ENCODE measurements around the gene KLRD1.
"Not testable (repeated sequence)": the region's sequence is repeated elsewhere in the genome, so short reads cannot be mapped to it uniquely, and the experiment has no call there.

KLRD1 gene, protein sequence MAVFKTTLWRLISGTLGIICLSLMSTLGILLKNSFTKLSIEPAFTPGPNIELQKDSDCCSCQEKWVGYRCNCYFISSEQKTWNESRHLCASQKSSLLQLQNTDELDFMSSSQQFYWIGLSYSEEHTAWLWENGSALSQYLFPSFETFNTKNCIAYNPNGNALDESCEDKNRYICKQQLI

DNA sequence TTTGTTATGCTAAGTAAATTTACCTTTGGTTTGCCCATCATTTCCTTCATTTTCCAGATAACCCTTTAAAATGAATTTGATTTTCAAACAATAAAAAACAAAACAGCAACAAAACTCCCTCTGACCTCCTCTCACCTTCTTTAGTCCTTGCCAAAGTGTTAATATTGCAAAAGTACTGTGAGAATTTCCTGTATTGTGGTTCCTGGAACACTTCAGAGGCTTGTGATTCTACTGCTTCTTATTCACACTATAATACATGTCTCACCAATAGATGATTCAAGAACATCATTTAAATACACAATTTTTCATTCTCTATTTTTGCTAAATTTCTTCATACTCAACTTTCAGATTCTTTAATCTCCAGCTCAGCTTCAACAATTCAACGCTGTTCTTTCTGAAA lies at the start of gene KLRD1:
Gene KLRD1 (plus strand): TSS at position 241 of the 400 bp plus-strand sequence. CDS start 208 bp downstream, outside the sequence.
- no peak for DNase-seq

DNA sequence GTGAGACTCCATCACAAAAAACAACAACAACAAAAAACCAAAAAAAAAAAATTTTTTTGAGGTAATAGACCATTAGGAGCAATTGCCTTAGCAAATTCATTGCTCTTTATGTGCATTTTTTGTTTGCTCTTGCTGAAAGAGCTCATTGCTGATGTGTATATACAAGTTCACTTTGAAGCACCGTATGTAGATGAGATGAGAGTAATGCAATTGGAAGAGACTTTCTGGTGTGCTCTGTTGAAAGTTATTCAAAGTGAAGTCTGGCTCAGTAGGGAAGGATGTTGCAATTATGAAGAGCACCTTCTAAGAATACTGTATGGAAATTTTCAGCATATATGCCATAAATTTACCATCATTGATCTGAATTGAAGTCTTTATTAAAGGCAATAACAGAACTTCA lies 46.7 kb upstream of the KLRD1 start:
- DNase-seq, result no peak

DNA sequence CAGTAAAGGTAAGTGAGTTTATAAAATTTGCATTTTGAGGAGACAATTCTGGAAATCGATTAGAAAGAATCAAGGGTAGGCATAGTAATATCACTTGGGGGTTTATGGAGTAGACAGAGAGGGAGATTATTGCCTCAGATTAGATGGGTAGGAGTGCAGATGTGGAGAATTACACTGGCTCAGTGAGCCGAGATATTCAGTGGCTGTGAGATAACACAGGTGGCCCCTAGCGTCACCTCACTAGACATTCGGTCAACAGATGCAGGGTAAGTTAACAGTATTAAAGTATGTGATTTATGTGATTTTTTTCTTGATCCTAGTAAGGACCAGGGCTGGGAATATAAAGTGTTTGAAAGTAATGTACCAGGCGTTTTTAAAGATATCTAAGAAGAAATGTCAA lies 39.6 kb upstream of the KLRD1 start:
- DNase-seq, result no peak

DNA sequence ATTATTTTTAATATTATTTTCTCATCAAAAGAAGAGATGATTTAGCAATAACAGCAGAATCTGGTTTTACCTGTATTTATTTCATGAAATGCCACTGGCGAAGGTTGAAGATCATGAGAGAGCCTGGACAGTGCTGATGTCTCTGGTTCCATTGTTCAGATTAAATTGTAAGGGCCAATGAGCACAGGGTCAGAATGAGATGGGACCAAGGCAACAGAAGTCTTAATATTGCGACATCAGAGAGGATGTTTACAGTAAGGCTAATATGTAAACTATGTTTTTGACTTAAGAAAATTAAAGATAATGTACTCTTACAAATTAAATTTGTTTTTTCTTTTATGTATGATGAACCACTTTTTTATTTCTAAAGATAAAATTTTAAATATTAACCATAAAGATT lies 35.2 kb upstream of the KLRD1 start:
- no peak for DNase-seq

DNA sequence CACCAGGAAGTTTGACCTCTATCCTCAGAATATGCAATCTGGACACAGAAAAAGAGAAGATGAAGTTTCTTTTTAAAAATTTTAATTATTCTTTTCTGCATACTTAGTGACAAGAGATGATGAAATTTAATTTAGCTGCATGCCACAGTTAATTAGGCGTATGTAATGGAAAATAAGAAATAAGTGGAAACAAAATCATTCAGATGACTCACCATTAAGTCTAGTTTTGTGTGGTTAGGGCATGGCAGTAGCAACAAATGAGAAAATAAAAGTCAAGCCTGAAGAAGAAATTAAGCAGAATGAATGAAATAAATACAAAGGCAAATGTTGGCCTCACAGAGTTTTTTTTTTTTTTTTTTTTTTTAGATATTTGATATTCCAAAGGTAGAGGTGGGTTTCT lies 30.9 kb upstream of the KLRD1 start:
- no peak for DNase-seq

DNA sequence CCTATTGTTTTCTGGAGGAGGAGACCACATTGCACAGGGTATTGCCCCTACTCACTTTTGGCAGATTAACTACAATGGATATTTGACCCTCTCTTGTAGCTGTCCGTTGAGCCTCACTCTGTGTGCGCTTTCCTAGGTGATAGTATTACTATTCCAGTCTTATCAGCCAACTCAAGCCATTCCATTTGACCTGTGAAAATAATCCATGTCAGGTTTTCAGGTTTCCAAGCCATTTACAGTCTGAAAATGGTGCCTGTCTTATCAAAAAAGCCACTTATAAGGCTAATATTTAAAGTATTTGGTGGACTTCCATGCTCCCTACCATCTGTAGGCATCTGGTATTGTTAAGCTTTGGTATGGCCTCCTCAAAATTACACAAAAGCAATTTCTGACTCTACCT lies 29.6 kb upstream of the KLRD1 start:
- DNase-seq, result no peak

DNA sequence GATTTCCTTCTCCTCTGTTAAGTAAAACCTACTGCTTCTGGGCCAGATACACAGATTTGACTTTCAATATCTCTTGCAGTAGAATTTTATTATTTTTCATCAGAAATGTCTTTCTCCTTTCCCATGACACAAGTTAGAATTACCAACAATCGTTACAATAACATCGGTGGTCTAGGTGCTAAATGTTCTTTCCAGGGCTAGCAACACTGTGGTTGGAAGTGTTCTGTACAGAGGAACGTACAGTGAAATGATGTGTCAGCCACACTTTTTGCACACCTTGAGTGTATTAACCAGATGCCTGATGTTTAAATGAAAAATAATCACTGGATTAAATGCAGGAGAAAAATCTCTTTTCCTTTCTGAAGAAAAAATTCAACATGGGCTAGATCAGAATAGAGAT lies 27.7 kb upstream of the KLRD1 start:
- DNase-seq, result no peak

GRCh38 chr12:10283027-10283426 lies 24.6 kb upstream of the KLRD1 start:
- peak; percentile 7 for DNase-seq

DNA sequence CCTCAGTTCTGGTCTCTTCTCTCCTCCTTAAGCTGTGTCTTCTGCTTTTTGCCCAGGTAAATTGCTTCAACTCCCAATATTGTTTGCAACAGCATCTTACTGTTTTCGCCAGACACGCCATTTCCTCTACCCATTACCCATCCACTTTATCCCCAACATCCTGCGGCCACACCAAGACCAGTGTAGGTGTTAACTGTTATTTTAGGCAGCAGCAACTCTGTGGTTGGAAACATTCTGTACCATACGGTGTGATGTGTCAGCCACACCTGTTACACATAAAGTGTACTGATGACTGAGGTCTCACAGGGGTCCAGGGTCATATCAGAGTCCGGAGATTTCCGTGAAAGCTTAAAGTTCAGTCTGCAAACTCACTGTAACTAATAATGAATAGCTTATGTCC lies 21.8 kb upstream of the KLRD1 start:
- DNase-seq, result no peak

GRCh38 chr12:10289005-10289754 lies 18.5 kb upstream of the KLRD1 start:
- DNase-seq, result no peak

DNA sequence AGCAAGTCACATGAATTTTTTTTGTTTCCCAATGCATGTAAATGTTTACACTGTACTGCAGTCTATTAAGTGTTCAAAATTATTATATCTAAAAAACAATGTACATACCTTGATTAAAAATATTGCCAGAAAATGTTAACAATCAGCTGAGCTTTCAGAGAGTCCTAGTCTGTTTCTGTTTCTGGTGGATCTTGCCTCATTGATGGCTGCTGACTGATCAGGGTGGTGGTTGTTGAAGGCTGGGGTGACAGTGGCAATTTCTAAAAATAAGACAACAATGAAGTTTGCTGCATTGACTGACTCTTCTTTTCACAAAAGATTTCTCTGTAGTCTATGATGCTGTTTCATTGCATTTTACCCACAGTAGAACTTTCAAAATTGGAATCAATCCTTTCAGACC lies 16.6 kb upstream of the KLRD1 start:
- DNase-seq, result no peak

DNA sequence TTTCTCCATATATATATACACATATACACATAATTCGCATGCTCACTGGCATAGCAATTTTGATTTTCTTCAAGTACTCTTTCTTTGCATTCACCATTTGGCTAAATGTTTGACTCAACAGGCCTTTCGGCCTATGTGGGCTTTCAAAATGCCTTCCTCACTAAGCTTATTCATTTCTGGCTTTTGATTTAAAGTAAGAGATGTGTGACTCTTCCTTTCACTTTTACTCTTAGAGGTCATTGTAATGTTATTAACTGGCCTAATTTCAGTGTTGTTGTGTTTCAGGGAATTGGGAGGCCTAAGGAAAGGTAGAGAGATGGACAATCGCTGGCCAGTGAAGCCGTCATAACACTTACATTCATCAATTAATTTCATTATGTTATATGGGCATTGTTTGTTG lies 14.5 kb upstream of the KLRD1 start:
- no peak for DNase-seq

- no peak for DNase-seq
These were observed 14.0 kb upstream of the KLRD1 start for GRCh38 chr12:10293570-10294227.

DNA sequence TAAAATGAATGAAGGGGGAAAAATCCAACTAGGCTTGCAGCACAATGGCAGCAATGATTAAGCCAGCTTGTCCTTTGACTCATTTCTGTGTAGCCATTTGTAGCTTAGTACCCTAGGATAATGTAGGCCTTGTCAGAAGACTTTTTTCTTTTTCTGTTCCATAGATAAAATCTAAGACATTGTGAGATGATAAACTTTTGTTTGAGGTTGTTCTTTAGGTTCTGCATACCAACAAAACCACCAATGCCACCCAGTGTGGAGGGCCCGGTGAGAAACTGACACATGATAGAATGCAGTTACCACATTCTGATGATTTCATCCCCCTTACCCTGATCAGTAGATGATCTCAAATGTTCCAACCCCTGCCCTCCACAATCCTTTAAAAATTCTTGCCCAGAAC lies 6.6 kb upstream of the KLRD1 start:
- DNase-seq, result peak; percentile 18

DNA sequence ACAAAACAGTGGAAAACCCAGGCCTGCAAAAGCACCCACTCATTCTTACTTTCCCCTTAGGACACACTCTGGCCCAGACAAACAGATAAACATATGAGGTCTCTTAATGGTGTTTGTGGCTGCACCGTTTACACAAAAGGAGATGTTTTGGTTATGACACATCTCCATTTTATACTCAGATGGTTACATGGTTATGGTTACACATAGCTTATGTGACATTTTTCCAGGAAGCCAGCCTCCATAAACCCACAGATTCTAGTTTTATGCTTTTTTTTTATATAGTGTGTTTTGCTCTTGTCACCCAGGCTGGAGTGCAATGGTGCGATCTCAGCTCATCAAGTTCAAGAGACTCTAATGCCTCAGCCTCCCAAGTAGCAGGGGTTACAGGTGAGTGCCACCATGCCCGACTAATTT lies 3.5 kb upstream of the KLRD1 start:
- no peak for DNase-seq

DNA sequence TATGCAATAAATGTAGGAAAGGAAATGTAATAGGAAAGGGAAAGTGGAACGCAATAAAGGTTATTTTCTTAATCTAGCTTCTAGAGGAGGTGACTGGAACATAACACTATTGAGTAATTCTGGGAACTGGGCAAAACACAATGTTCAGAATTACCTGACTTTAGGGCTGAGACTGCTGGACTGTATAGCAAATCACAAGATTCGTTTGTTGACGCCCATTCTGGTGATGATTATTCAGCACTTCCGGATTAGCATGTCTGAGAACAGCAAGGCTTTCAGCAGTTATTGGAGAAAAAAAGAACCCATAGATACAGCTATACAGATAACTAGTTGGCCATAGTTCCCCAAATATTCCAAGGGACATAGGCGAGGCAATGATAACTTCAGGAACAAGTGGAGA lies 2.3 kb upstream of the KLRD1 start:
- no peak for DNase-seq

- no peak for DNase-seq
These were observed 3.5 kb downstream of the KLRD1 start for GRCh38 chr12:10310926-10311720.

DNA sequence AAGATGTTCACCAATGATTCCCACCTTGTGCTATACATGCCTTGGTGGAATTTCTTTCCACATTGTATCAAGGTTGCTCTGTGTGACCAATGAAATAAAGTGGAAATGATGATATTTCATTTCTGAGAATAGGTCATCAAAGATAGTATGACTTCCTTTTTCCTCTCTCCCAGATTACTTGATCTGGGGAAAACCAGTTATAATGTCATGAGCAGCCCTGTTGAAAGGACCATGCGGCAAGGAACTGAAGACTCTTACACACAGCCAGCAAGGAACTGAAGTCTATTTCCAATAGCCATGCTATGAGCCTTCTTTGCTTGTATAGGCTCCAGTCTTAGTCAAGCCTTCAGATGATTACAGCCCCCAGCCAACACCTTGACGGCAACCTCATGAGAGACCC lies 11.7 kb downstream of the KLRD1 start:
- no peak for DNase-seq

DNA sequence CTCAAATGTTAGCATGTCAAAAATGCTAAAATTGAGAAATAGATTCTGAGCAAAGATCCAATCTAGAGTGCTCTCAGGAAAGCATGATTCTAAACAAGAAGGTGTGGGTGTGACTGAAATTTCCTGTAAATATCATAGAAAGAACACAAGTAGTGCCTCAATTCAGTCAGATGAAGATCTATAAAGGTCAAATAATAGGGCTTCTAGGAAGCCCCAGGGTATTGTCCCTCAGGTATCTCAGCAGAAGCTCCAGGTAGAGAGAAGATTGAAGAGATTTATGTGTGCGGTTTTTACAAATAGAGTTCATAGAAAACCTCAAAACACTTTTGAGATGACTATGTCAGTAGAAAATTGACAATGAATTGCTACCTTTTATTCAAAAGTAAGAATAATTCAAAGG lies 13.0 kb downstream of the KLRD1 start:
- no peak for DNase-seq

GRCh38 chr12:10328691-10329090 lies 21.0 kb downstream of the KLRD1 start:
- not testable (repeated sequence) for DNase-seq

DNA sequence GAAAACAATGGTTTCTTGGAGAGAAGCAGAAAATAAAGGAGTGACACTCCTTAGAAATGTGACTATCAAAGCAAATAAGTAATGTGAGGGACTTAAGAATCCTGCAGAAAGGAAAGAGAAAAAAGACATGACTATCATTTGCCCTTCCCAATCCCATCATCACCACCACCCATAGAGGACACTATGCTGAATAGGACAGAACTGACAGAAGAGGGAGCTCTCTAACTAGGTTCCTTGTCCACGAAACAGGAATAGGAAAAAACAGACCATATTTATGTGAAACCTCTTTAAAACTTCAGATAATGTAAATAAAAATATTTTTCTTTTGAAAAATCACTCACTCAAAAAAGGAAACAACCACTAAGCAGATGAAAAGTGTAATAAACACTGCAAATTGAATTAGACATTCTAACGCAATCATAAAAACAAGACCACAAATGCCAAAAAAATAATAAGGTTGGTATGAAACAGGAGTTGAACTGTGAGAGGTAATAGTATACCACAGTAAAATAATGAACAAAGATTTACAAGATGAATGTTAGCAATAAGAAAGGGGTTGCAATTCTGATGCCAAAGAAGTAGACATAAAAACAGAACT lies 24.1 kb downstream of the KLRD1 start:
- DNase-seq, result peak; percentile 86

DNA sequence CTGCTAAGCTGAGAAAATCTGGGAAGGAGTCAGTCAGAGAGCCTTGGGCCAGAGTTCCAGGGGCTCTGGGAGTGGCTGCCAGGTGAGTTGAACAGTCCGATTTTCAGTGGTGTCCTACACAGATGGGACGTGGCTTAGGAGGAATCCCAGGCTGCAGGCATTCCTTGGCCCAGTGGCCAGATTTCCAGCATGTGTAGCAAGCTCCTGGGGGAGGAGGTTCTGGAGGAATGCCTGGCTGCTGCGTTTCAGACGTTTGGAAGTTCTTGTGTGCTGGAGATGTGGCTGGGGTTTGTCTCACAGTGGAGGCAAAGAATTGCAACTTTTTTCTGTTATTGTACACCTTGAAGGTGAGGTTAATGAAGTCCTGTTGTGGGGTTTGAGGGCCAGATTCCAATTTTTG lies 28.5 kb downstream of the KLRD1 start:
- DNase-seq, result not testable (repeated sequence)

- DNase-seq, result not testable (repeated sequence)
These were observed 30.8 kb downstream of the KLRD1 start for GRCh38 chr12:10338470-10338869.
